Fibroblast of lung (primary cell): ENCODE results near the gene RBFOX1. TPM values are rescaled to one million over a fixed set of nuclear protein-coding genes. Genes with fewer than 3 reads are reported as not detected.

Experiments used
- DNase-seq, 2 donors: peaks; one replicate each; pipeline versions ENCODE4 v3.0.0 to v3.0.0-alpha.2; 2010; ENCODE audit warnings: low read depth in 2 of 2
- H2AFZ ChIP-seq: 2 replicates; pipeline ENCODE4 v1.5.1; 2012; ENCODE audit warnings: low read length, control low read depth, inconsistent platforms
- H3K27ac ChIP-seq: 2 replicates; pipeline ENCODE4 v1.5.1; 2011; ENCODE audit warnings: low read length, control low read depth; ENCODE audit not compliant: insufficient read depth
- H3K27me3 ChIP-seq: 2 replicates; pipeline ENCODE4 v1.5.1; 2011; ENCODE audit warnings: mild to moderate bottlenecking, low read length; ENCODE audit not compliant: control insufficient read depth, insufficient read depth
- H3K36me3 ChIP-seq: 2 replicates; pipeline ENCODE4 v1.5.1; 2011; ENCODE audit warnings: low read length; ENCODE audit not compliant: control insufficient read depth, insufficient read depth
- H3K4me1 ChIP-seq: 2 replicates; pipeline ENCODE4 v1.5.1; 2011; ENCODE audit warnings: low read length; ENCODE audit not compliant: control insufficient read depth, insufficient read depth; ENCODE audit errors: extremely low read depth
- H3K4me2 ChIP-seq: 2 replicates; pipeline ENCODE4 v1.5.1; 2011; ENCODE audit warnings: low read length, control low read depth; ENCODE audit not compliant: insufficient read depth; ENCODE audit errors: extremely low read depth
- H3K4me3 ChIP-seq, 4 experiments: fragments of 200-600 bp in 1 of 4; sonication (generic) in 1 of 4; replicated peaks in 1 of 4; 2 replicates each; pipeline ENCODE4 v1.5.1; 2011 to 2016; ENCODE audit warnings: low read length in 4 of 4, low read depth in 3 of 4, mild to moderate bottlenecking in 3 of 4, control low read depth in 2 of 4, inconsistent platforms in 1 of 4, mixed read lengths in 1 of 4; ENCODE audit not compliant: insufficient read depth in 1 of 4; ENCODE audit errors: control extremely low read depth in 1 of 4
- H3K79me2 ChIP-seq: 2 replicates; pipeline ENCODE4 v1.5.1; 2012; ENCODE audit warnings: mild to moderate bottlenecking, low read length, inconsistent platforms; ENCODE audit not compliant: control insufficient read depth, insufficient read depth
- H3K9ac ChIP-seq: 2 replicates; pipeline ENCODE4 v1.5.1; 2011; ENCODE audit warnings: mild to moderate bottlenecking, low read length, control low read depth; ENCODE audit not compliant: insufficient read depth
- H3K9me3 ChIP-seq: 2 replicates; pipeline ENCODE4 v1.5.1; 2012; ENCODE audit warnings: low read depth, low read length; ENCODE audit not compliant: control insufficient read depth, insufficient read depth
- H4K20me1 ChIP-seq: 2 replicates; pipeline ENCODE4 v1.5.1; 2011; ENCODE audit warnings: low read length; ENCODE audit not compliant: control insufficient read depth, insufficient read depth; ENCODE audit errors: extremely low read depth
- CTCF ChIP-seq, 2 donors: IDR thresholded peaks in 1 of 2; conservative IDR thresholded peaks in 1 of 2; 1 replicate in 1 of 2; 2 replicates in 1 of 2; pipeline ENCODE4 v1.5.1; 2011 to 2012; ENCODE audit warnings: low read length in 2 of 2, control low read depth in 1 of 2, inconsistent platforms in 1 of 2, low read depth in 1 of 2, mild to moderate bottlenecking in 1 of 2
- EZH2 ChIP-seq: IDR thresholded peaks from 2 replicates; pipeline ENCODE4 v1.5.1; 2012; ENCODE audit warnings: low read length, control low read depth, mild to moderate bottlenecking; ENCODE audit errors: missing control alignments
- polyA plus RNA-seq, 2 donors: library from polyadenylated mRNA; depleted of rRNA in 1 of 2; stranded (reverse) in 1 of 2; unstranded in 1 of 2; fragments of >200 nt; gene quantifications; 2 replicates each; pipeline ENCODE4 v1.2.1, GENCODE V29; 2011 to 2012; ENCODE audit warnings: missing spikeins in 1 of 2
- total RNA-seq: library from RNA; depleted of rRNA; stranded (reverse); fragments of >200 nt; gene quantifications from 2 replicates; pipeline ENCODE4 v1.2.1, GENCODE V29; 2014

RBFOX1 gene
- total and polyA plus RNA-seq, 2 donors (not counting 1 experiment from before 2014, with no cell fraction given): not detected

- Histone ChIP-seq H4K20me1 (no peaks in the 10 kb centered on the region), H3K36me3 (no peaks in the 10 kb centered on the region), H3K79me2 (no peaks in the 10 kb centered on the region), H3K4me2 (no peak overlapping the region), H3K9ac (no peak overlapping the region), H2AFZ (no peak overlapping the region), H3K4me1 (no peaks in the 10 kb centered on the region), H3K4me3 (no peak overlapping the region), H3K27me3 (no peaks in the 10 kb centered on the region), H3K9me3 (no peaks in the 10 kb centered on the region), H3K27ac (no peak overlapping the region)
- no peak for DNase-seq
- TF ChIP-seq EZH2 (no peak), CTCF (conservative IDR thresholded peaks at IDR 0.05 in 1 of 2, IDR thresholded peaks at IDR 0.05 in 1 of 2; ENCODE audit: low read depth in 1 of 2, low read length in 2 of 2) (no peak)
These were observed 71.6 kb downstream of the RBFOX1 start for GRCh38 chr16:7404217-7404616.

GRCh38 chr16:7405166-7405565 lies 72.5 kb downstream of the RBFOX1 start:
- Histone ChIP-seq H2AFZ (no peak overlapping the region), H3K4me2 (no peak overlapping the region), H3K4me1 (no peaks in the 10 kb centered on the region), H4K20me1 (no peaks in the 10 kb centered on the region), H3K27ac (no peak overlapping the region), H3K9me3 (no peaks in the 10 kb centered on the region), H3K27me3 (no peaks in the 10 kb centered on the region), H3K9ac (no peak overlapping the region), H3K79me2 (no peaks in the 10 kb centered on the region), H3K4me3 (no peak overlapping the region), H3K36me3 (no peaks in the 10 kb centered on the region)
- no peak for DNase-seq
- no peak for TF ChIP-seq CTCF (conservative IDR thresholded peaks at IDR 0.05 in 1 of 2, IDR thresholded peaks at IDR 0.05 in 1 of 2; ENCODE audit: low read depth in 1 of 2, low read length in 2 of 2)
- no peak for TF ChIP-seq EZH2

- Histone ChIP-seq H3K79me2 (no peaks in the 10 kb centered on the region), H3K4me2 (no peak overlapping the region), H3K9ac (no peak overlapping the region), H2AFZ (no peak overlapping the region), H4K20me1 (no peaks in the 10 kb centered on the region), H3K27ac (no peak overlapping the region), H3K4me3 (no peak overlapping the region), H3K27me3 (no peaks in the 10 kb centered on the region), H3K9me3 (no peaks in the 10 kb centered on the region), H3K4me1 (no peaks in the 10 kb centered on the region), H3K36me3 (no peaks in the 10 kb centered on the region)
- no peak for TF ChIP-seq EZH2
- no peak for TF ChIP-seq CTCF (conservative IDR thresholded peaks at IDR 0.05 in 1 of 2, IDR thresholded peaks at IDR 0.05 in 1 of 2; ENCODE audit: low read depth in 1 of 2, low read length in 2 of 2)
- no peak for DNase-seq
These were observed 76.2 kb downstream of the RBFOX1 start for GRCh38 chr16:7408700-7409365.
